HL-60 (cell line): ENCODE measurements around the gene PCSK2.

ENCODE experiments used
- DNase-seq, 2 experiments: peaks; one replicate each; pipeline ENCODE4 v3.0.0-alpha.2; 2010 to 2020; ENCODE audit warnings: low read depth in 1 of 2, low spot score in 1 of 2
- H3K27ac ChIP-seq: fragments of 250-450 bp; sonication (Bioruptor Pico); replicated peaks from 2 replicates; pipeline ENCODE4 v1.5.1; 2020; ENCODE audit warnings: mild to moderate bottlenecking, moderate library complexity
- H3K27me3 ChIP-seq: fragments of 250-450 bp; sonication (Bioruptor Pico); 2 replicates; pipeline ENCODE4 v1.5.1; 2021; ENCODE audit warnings: mild to moderate bottlenecking, moderate library complexity; ENCODE audit not compliant: insufficient read depth, poor library complexity, severe bottlenecking
- H3K4me3 ChIP-seq: replicated peaks from 2 replicates; pipeline ENCODE4 v1.5.1; 2011; ENCODE audit warnings: mild to moderate bottlenecking, control low read depth, low read length; ENCODE audit not compliant: insufficient read depth
- CTCF ChIP-seq: IDR thresholded peaks from one replicate; pipeline ENCODE4 v1.5.1; 2011; ENCODE audit warnings: low read length, control low read depth, inconsistent platforms; ENCODE audit not compliant: insufficient read depth
- GABPA ChIP-seq: IDR thresholded peaks from 2 replicates; pipeline ENCODE4 v1.6.1; 2012; ENCODE audit warnings: low read depth
- POLR2AphosphoS5 ChIP-seq: IDR thresholded peaks from 2 replicates; pipeline ENCODE4 v1.6.1; 2012; ENCODE audit warnings: low read depth
- REST ChIP-seq: IDR thresholded peaks from 2 replicates; pipeline ENCODE4 v1.6.1; 2012; ENCODE audit warnings: low read depth; ENCODE audit not compliant: insufficient replicate concordance
- SPI1 ChIP-seq: IDR thresholded peaks from 2 replicates; pipeline ENCODE4 v1.6.1; 2012; ENCODE audit warnings: low read depth, mild to moderate bottlenecking, borderline replicate concordance

PCSK2 gene

GRCh38 chr20:17344790-17345189 is 118.0 kb downstream of the PCSK2 start:
- no peak for TF ChIP-seq SPI1
- TF ChIP-seq REST: no peak
- TF ChIP-seq GABPA: no peak
- no peak for TF ChIP-seq CTCF
- no peak for TF ChIP-seq POLR2AphosphoS5
- no peak for DNase-seq
- H3K27ac ChIP-seq: no peak overlapping the region
- no peak overlapping the region for H3K4me3 ChIP-seq
- H3K27me3 ChIP-seq: peaks cover 2% of the 10 kb centered on the region

GRCh38 chr20:17345321-17345720 is 118.5 kb downstream of the PCSK2 start:
- Histone ChIP-seq H3K27me3 (peaks cover 2% of the 10 kb centered on the region), H3K27ac (no peak overlapping the region), H3K4me3 (no peak overlapping the region)
- no peak for DNase-seq
- TF ChIP-seq REST (no peak), SPI1 (no peak), CTCF (no peak), POLR2AphosphoS5 (no peak), GABPA (no peak)

GRCh38 chr20:17350321-17350720 is 123.5 kb downstream of the PCSK2 start:
- H3K27me3 ChIP-seq: no peaks in the 10 kb centered on the region
- H3K4me3 ChIP-seq: no peak overlapping the region
- no peak for DNase-seq
- TF ChIP-seq GABPA (no peak), POLR2AphosphoS5 (no peak), CTCF (no peak), REST (no peak), SPI1 (no peak)
- H3K27ac ChIP-seq: no peak overlapping the region
